HepG2 (cell line): ENCODE data around the gene HNRNPUL2. TPM values are rescaled to one million over a fixed set of nuclear protein-coding genes. Genes with fewer than 3 reads are reported as not detected.

Experiments used
- ATAC-seq: fragments of 200-7000 bp; cut with Tn5 transposase; 3 replicates; pipeline ENCODE4 v1.9.1; 2020; ENCODE audit warnings: mild to moderate bottlenecking, moderate library complexity
- BruUV-seq: library from RNA; stranded (reverse); fragments of 400-500 nt; replicated peaks from 2 replicates; lab custom pipeline; 2021; lab: Mats Ljungman, UMichigan
- CTCF ChIA-PET: fragments of 300-600 bp; formaldehyde crosslinking; extraction: SDS; loops from one replicate; lab custom pipeline; 2021; ENCODE audit warnings: low total read pairs, inconsistent platforms, low intra/inter-chr PET ratio; lab: Yijun Ruan, JAX
- POLR2A ChIA-PET: fragments of 350-600 bp; sonication (Branson Sonifier 250); formaldehyde crosslinking; loops from one replicate; lab custom pipeline; 2020; ENCODE audit warnings: antibody characterized with exemption, inconsistent platforms; lab: Yijun Ruan, JAX
- DNase-seq: peaks from one replicate; pipeline ENCODE4 v3.0.0-alpha.2; 2015; ENCODE audit warnings: low spot score
- FAIRE-seq: peaks from 3 replicates; lab custom pipeline; 2011; peaks lifted over from hg19 to GRCh38; lab: Jason Lieb, UNC
- H2AFZ ChIP-seq: one replicate; pipeline ENCODE4 v1.6.1; 2011; ENCODE audit warnings: low read length, inconsistent platforms
- H3K27ac ChIP-seq: fragments of 300-600 bp; 3 replicates; pipeline ENCODE4 v1.8.0; 2011; ENCODE audit warnings: mixed run types, mild to moderate bottlenecking, mixed read lengths, low read length, inconsistent platforms; ENCODE audit not compliant: insufficient read depth; ENCODE audit errors: extremely low read length
- H3K27me3 ChIP-seq, 2 experiments: fragments of 200-600 bp in 1 of 2; 2 replicates in 1 of 2; 3 replicates in 1 of 2; pipeline versions ENCODE4 v1.6.0 to v1.8.0; 2011; ENCODE audit warnings: low read length in 2 of 2, mild to moderate bottlenecking in 2 of 2, moderate library complexity in 2 of 2, inconsistent platforms in 1 of 2; ENCODE audit not compliant: insufficient read depth in 2 of 2, control insufficient read depth in 1 of 2
- H3K36me3 ChIP-seq, 2 experiments: fragments of 200-600 bp in 1 of 2; replicated peaks in 1 of 2; 2 replicates in 1 of 2; 3 replicates in 1 of 2; pipeline versions ENCODE4 v1.5.1 to v1.8.0; 2011; ENCODE audit warnings: low read length in 2 of 2, inconsistent platforms in 1 of 2; ENCODE audit not compliant: insufficient read depth in 2 of 2, control insufficient read depth in 1 of 2
- H3K4me1 ChIP-seq: 2 replicates; pipeline ENCODE4 v1.5.1; 2012; ENCODE audit warnings: low read length, inconsistent platforms; ENCODE audit not compliant: insufficient read depth
- H3K4me2 ChIP-seq: 2 replicates; pipeline ENCODE4 v1.6.0; 2011; ENCODE audit warnings: low read depth, low read length, inconsistent platforms
- H3K4me3 ChIP-seq, 3 experiments: fragments of 200-600 bp in 1 of 3; sonication (generic), shearing (Covaris generic) in 1 of 3; replicated peaks in 1 of 3; 2 replicates each; pipeline ENCODE4 v1.5.1; 2011 to 2016; ENCODE audit warnings: low read length in 3 of 3, inconsistent platforms in 2 of 3, low read depth in 2 of 3, mild to moderate bottlenecking in 2 of 3, control low read depth in 1 of 3, mixed read lengths in 1 of 3; ENCODE audit not compliant: insufficient read depth in 1 of 3
- H3K79me2 ChIP-seq: one replicate; pipeline ENCODE4 v1.6.1; 2011; ENCODE audit warnings: low read length, inconsistent platforms; ENCODE audit not compliant: insufficient read depth
- H3K9ac ChIP-seq: 2 replicates; pipeline ENCODE4 v1.6.0; 2011; ENCODE audit warnings: mild to moderate bottlenecking, low read depth, low read length, inconsistent platforms; ENCODE audit not compliant: insufficient read depth
- H3K9me3 ChIP-seq: 2 replicates; pipeline ENCODE4 v1.5.1; 2012; ENCODE audit warnings: mild to moderate bottlenecking, low read length
- H4K20me1 ChIP-seq: 2 replicates; pipeline ENCODE4 v1.6.0; 2011; ENCODE audit warnings: inconsistent platforms, mild to moderate bottlenecking, low read length, moderate library complexity; ENCODE audit not compliant: insufficient read depth
- ARNT ChIP-seq: fragments of 450-650 bp; IDR thresholded peaks from 2 replicates; pipeline ENCODE4 v1.6.1; 2017
- EED ChIP-seq: sonication (generic); formaldehyde crosslinking; IDR thresholded peaks from 2 replicates; pipeline ENCODE4 v1.5.0; 2020; ENCODE audit warnings: mild to moderate bottlenecking, missing genetic modification reagents
- FOXM1 ChIP-seq: sonication (generic); formaldehyde crosslinking; IDR thresholded peaks from 2 replicates; pipeline ENCODE4 v1.5.0; 2020; ENCODE audit warnings: missing genetic modification reagents
- GATA4 ChIP-seq: sonication (generic); IDR thresholded peaks from 2 replicates; pipeline ENCODE4 v1.6.1; 2016; ENCODE audit warnings: antibody characterized with exemption, low read depth, borderline replicate concordance
- HIVEP1 ChIP-seq: sonication (generic); formaldehyde crosslinking; IDR thresholded peaks from 2 replicates; pipeline ENCODE4 v1.4.0; 2020; ENCODE audit warnings: mild to moderate bottlenecking, missing genetic modification reagents
- KMT2A ChIP-seq: sonication (generic); formaldehyde crosslinking; IDR thresholded peaks from 2 replicates; pipeline ENCODE4 v1.4.0; 2020; ENCODE audit warnings: missing genetic modification reagents
- MTF1 ChIP-seq: sonication (generic); formaldehyde crosslinking; IDR thresholded peaks from 2 replicates; pipeline ENCODE4 v1.5.0; 2020; ENCODE audit warnings: missing genetic modification reagents
- NFRKB ChIP-seq: fragments of 450-650 bp; IDR thresholded peaks from 2 replicates; pipeline ENCODE4 v1.6.1; 2017
- SAP130 ChIP-seq: IDR thresholded peaks from 2 replicates; pipeline ENCODE4 v1.6.1; 2016; ENCODE audit warnings: low read depth
- SATB2 ChIP-seq: sonication (generic); formaldehyde crosslinking; IDR thresholded peaks from 2 replicates; pipeline ENCODE4 v1.5.0; 2020; ENCODE audit warnings: missing genetic modification reagents
- ZFP36L1 ChIP-seq: sonication (generic); formaldehyde crosslinking; IDR thresholded peaks from 2 replicates; pipeline ENCODE4 v1.8.0; 2022; ENCODE audit warnings: mild to moderate bottlenecking, missing genetic modification reagents, moderate library complexity
- ZNF510 ChIP-seq: sonication (generic); formaldehyde crosslinking; IDR thresholded peaks from 2 replicates; pipeline ENCODE4 v1.4.0; 2020; ENCODE audit warnings: low read depth, mild to moderate bottlenecking, missing genetic modification reagents
- WGBS: methylation state at CpG from one replicate; pipeline ENCODE4 v1.1.6; 2017; ENCODE audit warnings: low lambda C conversion rate; 5-methylcytosine and 5-hydroxymethylcytosine counted together
- in situ Hi-C: cut with HindIII; loops from 2 replicates; pipeline ENCODE4 v1.10.0; 2017; ENCODE audit warnings: low pct_unique_long_range_greater_than_20kb; ENCODE audit not compliant: extremely low pct_ligation_motif_present
- intact Hi-C: fragments of 100-400 bp; cut with micrococcal nuclease; formaldehyde crosslinking; loops from one replicate; pipeline ENCODE4 v1.10.0; 2022; ENCODE audit not compliant: unreplicated experiment
- polyA plus RNA-seq, 8 experiments: library from polyadenylated mRNA; depleted of rRNA in 3 of 8; stranded (reverse) in 7 of 8; unstranded in 1 of 8; fragments of >200 nt; fragmentation: Illumina TruSeq in 4 of 8; extraction: Trizol in 4 of 8; gene quantifications; 2 replicates each; pipeline versions ENCODE4 v1.2.1 to v1.2.3, GENCODE V29; 2011 to 2016; ENCODE audit warnings: low read depth in 4 of 8, missing spikeins in 1 of 8, mixed read lengths in 1 of 8; ENCODE audit not compliant: insufficient read depth in 1 of 8
- total RNA-seq, 5 experiments: library from RNA; depleted of rRNA; stranded (reverse); fragments of >200 nt; fragmentation: Illumina TruSeq; extraction: Trizol; gene quantifications; 2 replicates each; pipeline ENCODE4 v1.2.3, GENCODE V29; 2016; ENCODE audit warnings: low read depth in 1 of 5
- TF ChIP-seq, protein P1 (sequence below): sonication (generic); formaldehyde crosslinking; IDR thresholded peaks from 2 replicates; pipeline ENCODE4 v1.8.0; 2022; ENCODE audit warnings: missing genetic modification reagents, mild to moderate bottlenecking, inconsistent platforms, borderline replicate concordance
- TF ChIP-seq, protein P2 (sequence below): IDR thresholded peaks from 2 replicates; pipeline ENCODE4 v1.6.1; 2016; ENCODE audit warnings: missing compliant biosample characterization, missing genetic modification reagents, borderline replicate concordance
- TF ChIP-seq, protein P3 (sequence below): sonication (generic); formaldehyde crosslinking; IDR thresholded peaks from 2 replicates; pipeline ENCODE4 v1.4.0; 2020; ENCODE audit warnings: mild to moderate bottlenecking, missing genetic modification reagents
- TF ChIP-seq, protein P4 (sequence below): sonication (generic); IDR thresholded peaks from 2 replicates; pipeline ENCODE4 v1.6.1; 2016; ENCODE audit warnings: low read depth, borderline replicate concordance

HNRNPUL2 gene
- total and polyA plus RNA-seq, 2 of the 13 experiments (the other 11 are each of a cell fraction or from before 2014, with no cell fraction given), result 8.4 to 9.6 TPM

DNA sequence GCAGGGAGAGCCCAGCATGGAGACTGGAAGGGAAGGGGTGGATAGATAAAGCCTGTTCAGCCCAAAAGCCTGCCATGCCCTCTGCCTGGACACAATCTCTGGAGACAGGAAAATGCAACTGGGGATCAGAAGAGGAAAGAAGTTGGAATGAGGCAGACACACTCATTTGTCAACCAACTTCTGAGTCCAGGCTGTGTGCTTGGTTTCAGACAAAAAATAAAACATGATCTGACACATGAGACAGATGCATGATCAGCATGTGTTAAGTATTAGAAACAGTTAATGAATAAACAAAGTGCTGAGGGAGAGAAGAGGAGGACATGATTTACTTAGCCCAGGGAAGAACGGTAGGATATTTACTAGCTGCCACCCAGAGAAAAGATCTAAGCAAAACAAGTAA is 38.8 kb downstream of the HNRNPUL2 start (continued):
- TF ChIP-seq, protein P1, sequence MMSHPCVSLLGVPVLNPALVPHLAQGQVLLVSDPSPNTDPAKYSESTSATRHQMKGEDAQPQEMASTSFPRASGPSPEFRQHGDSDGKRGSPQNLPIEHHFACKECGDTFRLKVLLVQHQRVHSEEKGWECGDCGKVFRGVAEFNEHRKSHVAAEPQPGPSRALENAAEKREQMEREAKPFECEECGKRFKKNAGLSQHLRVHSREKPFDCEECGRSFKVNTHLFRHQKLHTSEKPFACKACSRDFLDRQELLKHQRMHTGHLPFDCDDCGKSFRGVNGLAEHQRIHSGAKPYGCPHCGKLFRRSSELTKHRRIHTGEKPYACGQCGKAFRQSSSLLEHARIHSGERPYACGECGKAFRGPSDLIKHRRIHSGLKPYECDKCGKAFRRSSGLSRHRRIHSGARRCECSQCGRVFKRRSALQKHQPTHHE, result no peak
- no peak for TF ChIP-seq EED (CRISPR knock-in tag)
- no peak for TF ChIP-seq ZFP36L1 (CRISPR knock-in tag)
- TF ChIP-seq NFRKB, result no peak
- TF ChIP-seq, protein P2, sequence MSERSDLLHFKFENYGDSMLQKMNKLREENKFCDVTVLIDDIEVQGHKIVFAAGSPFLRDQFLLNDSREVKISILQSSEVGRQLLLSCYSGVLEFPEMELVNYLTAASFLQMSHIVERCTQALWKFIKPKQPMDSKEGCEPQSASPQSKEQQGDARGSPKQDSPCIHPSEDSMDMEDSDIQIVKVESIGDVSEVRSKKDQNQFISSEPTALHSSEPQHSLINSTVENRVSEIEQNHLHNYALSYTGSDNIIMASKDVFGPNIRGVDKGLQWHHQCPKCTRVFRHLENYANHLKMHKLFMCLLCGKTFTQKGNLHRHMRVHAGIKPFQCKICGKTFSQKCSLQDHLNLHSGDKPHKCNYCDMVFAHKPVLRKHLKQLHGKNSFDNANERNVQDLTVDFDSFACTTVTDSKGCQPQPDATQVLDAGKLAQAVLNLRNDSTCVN (CRISPR knock-in tag), result no peak
- no peak for TF ChIP-seq ARNT
- no peak for TF ChIP-seq MTF1 (CRISPR knock-in tag)
- TF ChIP-seq GATA4, result no peak
- no peak for TF ChIP-seq HIVEP1 (CRISPR knock-in tag)
- TF ChIP-seq SATB2 (CRISPR knock-in tag), result no peak
- no peak for TF ChIP-seq ZNF510 (CRISPR knock-in tag)

DNA sequence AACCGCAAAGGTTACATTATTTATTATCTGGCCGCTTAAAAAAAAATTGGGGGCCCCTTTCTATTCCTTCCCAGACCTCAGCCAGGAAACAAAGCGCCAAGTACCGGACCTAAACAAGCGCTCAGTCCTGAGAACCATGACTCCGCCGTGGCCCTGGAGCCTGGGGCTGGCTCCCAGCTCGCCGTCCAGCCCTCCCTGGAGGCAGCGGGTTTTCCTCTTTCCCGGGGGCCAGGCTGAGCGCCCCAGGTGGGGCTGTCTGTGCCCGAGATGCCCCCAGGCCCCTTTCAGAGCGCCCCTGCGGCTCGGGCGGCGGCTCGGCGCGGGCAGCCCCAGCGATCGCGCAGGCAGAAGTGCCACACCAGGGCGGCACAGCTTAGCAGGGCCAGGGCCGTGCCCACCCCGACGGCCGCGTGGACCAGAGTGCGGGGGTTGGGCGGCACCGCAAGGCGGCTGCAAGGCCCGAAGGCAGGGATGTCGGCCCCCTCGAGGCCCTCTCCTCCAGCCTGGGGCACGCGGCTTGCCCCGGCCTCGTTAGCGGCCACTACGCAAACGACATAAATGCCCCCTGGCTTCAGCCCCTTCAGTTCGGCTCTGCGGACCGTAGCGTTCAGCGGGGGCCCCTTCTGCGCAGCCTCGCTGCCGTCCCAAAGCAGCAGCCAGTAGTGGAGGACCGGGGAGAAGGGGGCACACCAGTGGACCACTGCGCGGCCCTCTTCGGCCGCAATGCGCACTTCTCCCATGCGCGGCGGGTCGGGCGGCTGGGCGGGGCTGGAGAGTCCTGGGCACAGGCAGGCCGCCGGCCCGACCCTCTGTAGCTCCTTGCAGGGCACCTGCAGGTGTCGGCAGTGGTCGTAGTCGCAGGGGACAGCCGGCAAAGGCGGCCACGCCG is 39.5 kb downstream of the HNRNPUL2 start:
- Histone ChIP-seq H2AFZ (no peak overlapping the region), H3K36me3 (peaks cover 15 to 26% of the 10 kb centered on the region in 2 experiments), H3K79me2 (no peaks in the 10 kb centered on the region), H3K9me3 (no peaks in the 10 kb centered on the region), H4K20me1 (no peaks in the 10 kb centered on the region), H3K27me3 (no peaks in the 10 kb centered on the region), H3K27ac (no peak overlapping the region), H3K4me3 (no peak overlapping the region), H3K4me1 (no peaks in the 10 kb centered on the region), H3K4me2 (no peak overlapping the region), H3K9ac (no peak overlapping the region)
- in situ Hi-C loops (no loop called here), intact Hi-C loops (no loop called here)
- POLR2A ChIA-PET, result no interaction called here
- ATAC-seq (peak; percentile 13; the same call in 2 of the 3 replicates), FAIRE-seq (no peak), DNase-seq (no peak)
- BruUV-seq, result no TSS peak
- CTCF ChIA-PET, result no interaction called here
- WGBS, result 97% methylated on average over 29 of the region's 74 CpGs
- TF ChIP-seq SAP130 (CRISPR knock-in tag) (no peak), KMT2A (CRISPR knock-in tag) (no peak), FOXM1 (CRISPR knock-in tag) (no peak)
- TF ChIP-seq, protein P3, sequence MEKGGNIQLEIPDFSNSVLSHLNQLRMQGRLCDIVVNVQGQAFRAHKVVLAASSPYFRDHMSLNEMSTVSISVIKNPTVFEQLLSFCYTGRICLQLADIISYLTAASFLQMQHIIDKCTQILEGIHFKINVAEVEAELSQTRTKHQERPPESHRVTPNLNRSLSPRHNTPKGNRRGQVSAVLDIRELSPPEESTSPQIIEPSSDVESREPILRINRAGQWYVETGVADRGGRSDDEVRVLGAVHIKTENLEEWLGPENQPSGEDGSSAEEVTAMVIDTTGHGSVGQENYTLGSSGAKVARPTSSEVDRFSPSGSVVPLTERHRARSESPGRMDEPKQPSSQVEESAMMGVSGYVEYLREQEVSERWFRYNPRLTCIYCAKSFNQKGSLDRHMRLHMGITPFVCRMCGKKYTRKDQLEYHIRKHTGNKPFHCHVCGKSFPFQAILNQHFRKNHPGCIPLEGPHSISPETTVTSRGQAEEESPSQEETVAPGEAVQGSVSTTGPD, result no peak
- TF ChIP-seq, protein P4, sequence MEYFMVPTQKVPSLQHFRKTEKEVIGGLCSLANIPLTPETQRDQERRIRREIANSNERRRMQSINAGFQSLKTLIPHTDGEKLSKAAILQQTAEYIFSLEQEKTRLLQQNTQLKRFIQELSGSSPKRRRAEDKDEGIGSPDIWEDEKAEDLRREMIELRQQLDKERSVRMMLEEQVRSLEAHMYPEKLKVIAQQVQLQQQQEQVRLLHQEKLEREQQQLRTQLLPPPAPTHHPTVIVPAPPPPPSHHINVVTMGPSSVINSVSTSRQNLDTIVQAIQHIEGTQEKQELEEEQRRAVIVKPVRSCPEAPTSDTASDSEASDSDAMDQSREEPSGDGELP, result no peak
